Measurements from ENCODE around the gene GPC5.

GPC5 gene

DNA sequence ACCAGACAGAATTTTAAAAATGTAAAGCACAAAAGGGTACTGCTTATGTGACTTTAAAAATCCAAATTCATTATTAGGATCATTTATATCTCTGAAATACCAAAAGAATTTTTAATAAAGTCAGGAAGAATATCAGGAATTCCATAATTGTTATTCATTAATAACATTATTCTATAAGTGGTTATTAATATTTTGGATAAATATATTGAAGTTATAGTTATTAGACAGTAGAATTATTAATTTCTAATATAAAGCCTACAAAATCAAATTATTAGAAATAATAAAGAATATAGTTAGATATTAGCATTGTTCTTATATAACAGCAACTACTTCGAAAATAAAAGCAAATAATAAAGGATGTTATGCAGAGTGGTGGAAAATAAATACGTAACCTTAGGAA is 105.8 kb downstream of the GPC5 start:
- H3K4me3 ChIP-seq (replicated peaks; ENCODE audit: low read depth, low read length), result no peak overlapping the region
- TF ChIP-seq, protein P1, sequence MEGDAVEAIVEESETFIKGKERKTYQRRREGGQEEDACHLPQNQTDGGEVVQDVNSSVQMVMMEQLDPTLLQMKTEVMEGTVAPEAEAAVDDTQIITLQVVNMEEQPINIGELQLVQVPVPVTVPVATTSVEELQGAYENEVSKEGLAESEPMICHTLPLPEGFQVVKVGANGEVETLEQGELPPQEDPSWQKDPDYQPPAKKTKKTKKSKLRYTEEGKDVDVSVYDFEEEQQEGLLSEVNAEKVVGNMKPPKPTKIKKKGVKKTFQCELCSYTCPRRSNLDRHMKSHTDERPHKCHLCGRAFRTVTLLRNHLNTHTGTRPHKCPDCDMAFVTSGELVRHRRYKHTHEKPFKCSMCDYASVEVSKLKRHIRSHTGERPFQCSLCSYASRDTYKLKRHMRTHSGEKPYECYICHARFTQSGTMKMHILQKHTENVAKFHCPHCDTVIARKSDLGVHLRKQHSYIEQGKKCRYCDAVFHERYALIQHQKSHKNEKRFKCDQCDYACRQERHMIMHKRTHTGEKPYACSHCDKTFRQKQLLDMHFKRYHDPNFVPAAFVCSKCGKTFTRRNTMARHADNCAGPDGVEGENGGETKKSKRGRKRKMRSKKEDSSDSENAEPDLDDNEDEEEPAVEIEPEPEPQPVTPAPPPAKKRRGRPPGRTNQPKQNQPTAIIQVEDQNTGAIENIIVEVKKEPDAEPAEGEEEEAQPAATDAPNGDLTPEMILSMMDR (IDR thresholded peaks at IDR 0.05; ENCODE audit: insufficient read depth, low read length, poor library complexity, severe bottlenecking), result no peak
- no peaks in the 10 kb centered on the region for H3K27me3 ChIP-seq (replicated peaks; ENCODE audit: control insufficient read depth, insufficient read depth, low read length)
- no peaks in the 10 kb centered on the region for H3K36me3 ChIP-seq (ENCODE audit: control insufficient read depth, insufficient read depth, low read length)
- DNase-seq (ENCODE audit: extremely low read depth, insufficient read length), result no peak

DNA sequence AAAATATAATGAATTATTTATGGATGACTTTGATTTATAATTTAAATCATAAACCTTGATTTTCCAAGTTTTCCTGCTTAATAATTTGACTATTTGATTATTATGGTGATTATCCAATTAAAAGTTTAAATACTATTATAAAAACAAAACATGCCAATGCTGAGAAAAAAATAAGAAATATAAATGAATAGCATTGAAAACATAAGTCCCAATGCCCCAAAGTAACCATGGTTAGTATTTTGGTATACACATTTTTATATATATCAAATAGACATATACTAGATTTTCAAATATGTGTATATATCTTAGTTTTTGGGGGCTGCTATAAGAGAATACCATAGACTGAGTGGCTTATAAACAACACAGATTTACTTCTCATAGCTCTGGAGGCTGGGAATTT is 108.3 kb downstream of the GPC5 start:
- Histone ChIP-seq H3K4me3 (replicated peaks; ENCODE audit: low read depth, low read length) (no peak overlapping the region), H3K27me3 (replicated peaks; ENCODE audit: control insufficient read depth, insufficient read depth, low read length) (no peaks in the 10 kb centered on the region), H3K36me3 (ENCODE audit: control insufficient read depth, insufficient read depth, low read length) (no peaks in the 10 kb centered on the region)
- no peak for DNase-seq (ENCODE audit: extremely low read depth, insufficient read length)
- TF ChIP-seq, protein P1 (IDR thresholded peaks at IDR 0.05; ENCODE audit: insufficient read depth, low read length, poor library complexity, severe bottlenecking), result no peak

DNA sequence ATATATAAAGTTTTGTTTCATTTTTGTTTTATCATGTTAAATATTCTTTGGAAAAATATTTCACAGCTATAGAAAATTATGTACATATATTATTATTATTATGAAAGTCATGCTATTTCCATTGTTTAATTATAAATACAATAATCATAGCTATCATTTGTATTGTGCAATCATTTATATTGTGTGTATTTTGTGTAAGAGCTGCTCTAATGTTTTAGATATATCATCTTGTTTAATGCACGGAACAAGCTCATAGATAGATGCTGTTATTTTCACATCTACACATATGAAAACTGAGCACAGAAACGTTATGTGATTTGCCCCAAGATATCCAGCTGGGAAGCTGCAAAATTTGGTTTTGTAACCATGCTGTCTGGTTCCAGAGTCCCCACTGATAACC is 111.6 kb downstream of the GPC5 start:
- Histone ChIP-seq H3K36me3 (ENCODE audit: control insufficient read depth, insufficient read depth, low read length) (no peaks in the 10 kb centered on the region), H3K27me3 (replicated peaks; ENCODE audit: control insufficient read depth, insufficient read depth, low read length) (no peaks in the 10 kb centered on the region), H3K4me3 (replicated peaks; ENCODE audit: low read depth, low read length) (no peak overlapping the region)
- TF ChIP-seq, protein P1 (IDR thresholded peaks at IDR 0.05; ENCODE audit: insufficient read depth, low read length, poor library complexity, severe bottlenecking), result no peak
- no peak for DNase-seq (ENCODE audit: extremely low read depth, insufficient read length)

DNA sequence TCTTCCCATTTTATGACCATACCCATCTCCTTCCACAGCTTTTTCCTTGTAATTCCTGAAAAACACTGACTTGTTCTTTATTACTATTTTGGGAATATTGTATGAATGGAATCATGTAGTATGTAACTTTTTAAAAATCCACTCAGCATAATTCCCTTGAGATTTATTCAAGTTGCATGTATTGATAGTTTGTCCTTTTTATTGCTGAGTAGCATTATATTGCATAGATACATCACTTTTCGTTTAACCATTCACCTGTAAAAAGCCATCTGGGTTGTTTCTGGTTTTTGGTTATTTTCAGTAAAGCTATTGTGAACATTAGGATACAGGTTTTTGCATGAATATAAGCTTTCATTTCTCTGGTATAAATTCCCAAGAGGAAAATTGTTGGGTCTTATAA is 115.4 kb downstream of the GPC5 start:
- DNase-seq (ENCODE audit: extremely low read depth, insufficient read length), result no peak
- H3K36me3 ChIP-seq (ENCODE audit: control insufficient read depth, insufficient read depth, low read length), result no peaks in the 10 kb centered on the region
- TF ChIP-seq, protein P1 (IDR thresholded peaks at IDR 0.05; ENCODE audit: insufficient read depth, low read length, poor library complexity, severe bottlenecking), result no peak
- H3K4me3 ChIP-seq (replicated peaks; ENCODE audit: low read depth, low read length), result no peak overlapping the region
- H3K27me3 ChIP-seq (replicated peaks; ENCODE audit: control insufficient read depth, insufficient read depth, low read length), result no peaks in the 10 kb centered on the region

DNA sequence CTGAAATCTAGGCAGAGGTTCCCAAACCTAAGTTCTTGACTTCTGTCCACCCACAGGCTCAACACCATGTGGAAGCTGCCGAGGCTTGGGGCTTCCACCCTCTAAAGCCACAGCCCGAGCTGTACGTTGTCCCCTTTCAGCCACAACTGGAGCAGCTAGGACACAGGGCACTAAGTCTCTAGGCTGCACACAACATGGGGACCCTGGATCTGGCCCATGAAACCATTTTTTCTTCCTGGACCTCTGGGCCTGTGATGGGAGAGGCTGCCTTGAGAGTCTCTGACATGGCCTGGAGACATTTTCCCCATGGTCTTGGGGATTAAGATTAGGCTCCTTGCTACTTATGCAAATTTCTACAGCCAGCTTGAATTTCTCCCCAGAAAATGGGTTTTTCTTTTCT is 118.4 kb downstream of the GPC5 start:
- TF ChIP-seq, protein P1 (IDR thresholded peaks at IDR 0.05; ENCODE audit: insufficient read depth, low read length, poor library complexity, severe bottlenecking), result no peak
- DNase-seq (ENCODE audit: extremely low read depth, insufficient read length), result no peak
- Histone ChIP-seq H3K36me3 (ENCODE audit: control insufficient read depth, insufficient read depth, low read length) (no peaks in the 10 kb centered on the region), H3K27me3 (replicated peaks; ENCODE audit: control insufficient read depth, insufficient read depth, low read length) (no peaks in the 10 kb centered on the region), H3K4me3 (replicated peaks; ENCODE audit: low read depth, low read length) (no peak overlapping the region)

DNA sequence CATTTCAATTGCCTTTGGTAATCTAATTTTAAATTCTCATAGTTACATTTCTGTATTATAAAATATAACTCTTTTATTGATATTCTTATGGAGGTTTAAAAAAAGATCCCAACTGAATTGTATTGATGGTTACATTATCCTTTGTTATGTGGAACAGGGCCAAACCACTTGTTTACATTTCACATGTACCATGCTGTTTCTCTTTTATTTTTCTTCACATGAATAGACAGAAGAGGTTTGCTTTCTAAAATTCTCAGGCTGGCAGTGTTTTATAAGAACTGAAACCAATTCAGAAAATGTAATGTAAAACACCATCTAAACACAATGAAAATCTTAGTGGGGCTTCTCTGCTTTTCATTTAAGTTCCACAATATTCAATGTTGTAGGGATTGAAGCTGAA is 122.5 kb downstream of the GPC5 start:
- DNase-seq (ENCODE audit: extremely low read depth, insufficient read length), result no peak
- TF ChIP-seq, protein P1 (IDR thresholded peaks at IDR 0.05; ENCODE audit: insufficient read depth, low read length, poor library complexity, severe bottlenecking), result no peak
- Histone ChIP-seq H3K4me3 (replicated peaks; ENCODE audit: low read depth, low read length) (no peak overlapping the region), H3K27me3 (replicated peaks; ENCODE audit: control insufficient read depth, insufficient read depth, low read length) (no peaks in the 10 kb centered on the region), H3K36me3 (ENCODE audit: control insufficient read depth, insufficient read depth, low read length) (no peaks in the 10 kb centered on the region)

All from GM06990 (cell line).